Measurements from ENCODE around the gene CNOT3. TPM values are rescaled to one million over a fixed set of nuclear protein-coding genes. Genes with fewer than 3 reads are reported as not detected.

The CNOT3 gene
- total and polyA plus RNA-seq, 3 donors from 2014 or later: 79.3 to 94.3 (median 79.9) TPM

DNA sequence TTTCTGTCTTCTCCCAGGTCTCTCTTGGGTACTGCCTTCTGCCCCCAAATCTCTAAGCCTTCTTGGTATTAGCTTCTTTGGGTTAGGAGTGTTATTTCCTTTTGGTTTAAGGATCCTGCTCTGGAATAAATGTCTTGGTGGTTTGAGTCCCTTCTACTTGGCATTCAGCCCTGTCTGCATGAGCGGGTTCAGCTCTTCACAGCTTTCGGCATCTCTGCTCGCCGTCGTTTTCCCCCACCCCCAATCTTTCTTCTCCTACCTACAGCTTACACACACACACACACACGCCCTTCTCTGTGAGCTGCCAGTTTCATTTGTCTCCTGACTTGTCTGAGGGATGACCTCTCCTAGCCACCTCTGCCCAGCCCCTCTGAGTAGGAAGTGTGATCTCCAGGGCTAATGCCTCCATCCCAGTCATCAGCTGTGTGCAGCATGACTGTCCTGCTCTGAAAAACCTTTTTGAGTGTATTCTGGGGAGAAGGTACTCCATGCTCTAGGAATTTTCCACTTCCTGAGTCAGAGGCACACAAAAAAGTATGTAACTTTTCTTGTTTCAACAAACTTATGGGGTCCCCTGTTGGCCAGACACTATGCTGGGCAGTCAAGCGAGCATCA is 4.7 kb downstream of the CNOT3 start:
- no peak overlapping the region for H3K27ac ChIP-seq
- no peak overlapping the region for H3K4me3 ChIP-seq
- intact Hi-C loops (cut with DNase I; ENCODE audit: low total_unique reads): no loop called here
- WGBS, 2 donors: 86 to 90% methylated on average over 6 to 7 of the region's 7 CpGs
- H3K9me3 ChIP-seq: no peaks in the 10 kb centered on the region
- no peaks in the 10 kb centered on the region for H3K36me3 ChIP-seq (ENCODE audit: low read depth, missing control alignments)
- H3K4me1 ChIP-seq: peaks cover 12% of the 10 kb centered on the region
- DNase-seq: no peak
- TF ChIP-seq, protein P1, sequence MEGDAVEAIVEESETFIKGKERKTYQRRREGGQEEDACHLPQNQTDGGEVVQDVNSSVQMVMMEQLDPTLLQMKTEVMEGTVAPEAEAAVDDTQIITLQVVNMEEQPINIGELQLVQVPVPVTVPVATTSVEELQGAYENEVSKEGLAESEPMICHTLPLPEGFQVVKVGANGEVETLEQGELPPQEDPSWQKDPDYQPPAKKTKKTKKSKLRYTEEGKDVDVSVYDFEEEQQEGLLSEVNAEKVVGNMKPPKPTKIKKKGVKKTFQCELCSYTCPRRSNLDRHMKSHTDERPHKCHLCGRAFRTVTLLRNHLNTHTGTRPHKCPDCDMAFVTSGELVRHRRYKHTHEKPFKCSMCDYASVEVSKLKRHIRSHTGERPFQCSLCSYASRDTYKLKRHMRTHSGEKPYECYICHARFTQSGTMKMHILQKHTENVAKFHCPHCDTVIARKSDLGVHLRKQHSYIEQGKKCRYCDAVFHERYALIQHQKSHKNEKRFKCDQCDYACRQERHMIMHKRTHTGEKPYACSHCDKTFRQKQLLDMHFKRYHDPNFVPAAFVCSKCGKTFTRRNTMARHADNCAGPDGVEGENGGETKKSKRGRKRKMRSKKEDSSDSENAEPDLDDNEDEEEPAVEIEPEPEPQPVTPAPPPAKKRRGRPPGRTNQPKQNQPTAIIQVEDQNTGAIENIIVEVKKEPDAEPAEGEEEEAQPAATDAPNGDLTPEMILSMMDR (IDR thresholded peaks at IDR 0.05): no peak
- TF ChIP-seq POLR2A (IDR thresholded peaks at IDR 0.05): no peak
- no peaks in the 10 kb centered on the region for H3K27me3 ChIP-seq

DNA sequence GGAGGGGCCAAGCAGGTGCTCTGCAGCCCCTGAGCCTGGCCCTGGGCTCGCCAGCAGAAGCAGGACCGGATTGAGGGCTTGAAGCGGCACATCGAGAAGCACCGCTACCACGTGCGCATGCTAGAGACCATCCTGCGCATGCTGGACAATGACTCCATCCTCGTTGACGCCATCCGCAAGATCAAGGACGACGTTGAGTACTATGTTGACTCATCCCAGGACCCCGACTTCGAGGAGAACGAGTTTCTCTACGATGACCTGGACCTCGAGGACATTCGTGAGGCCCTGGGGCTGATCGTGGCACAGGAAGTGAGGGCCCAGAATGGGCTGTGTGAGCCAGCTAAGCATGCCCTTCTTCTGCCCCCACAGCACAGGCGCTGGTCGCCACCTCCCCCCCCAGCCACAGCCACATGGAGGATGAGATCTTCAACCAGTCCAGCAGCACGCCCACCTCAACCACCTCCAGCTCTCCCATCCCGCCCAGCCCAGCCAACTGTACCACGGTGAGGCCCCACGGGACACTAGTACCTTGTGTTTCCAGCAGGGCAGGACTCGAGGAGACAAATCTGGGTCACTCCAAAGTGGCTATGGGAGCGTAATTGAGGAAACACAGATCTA is 8.1 kb downstream of the CNOT3 start:
- Histone ChIP-seq H3K4me1 (no peaks in the 10 kb centered on the region), H3K9me3 (no peaks in the 10 kb centered on the region), H3K4me3 (no peak overlapping the region), H3K27me3 (no peaks in the 10 kb centered on the region), H3K36me3 (ENCODE audit: low read depth, missing control alignments) (no peaks in the 10 kb centered on the region), H3K27ac (no peak overlapping the region)
- TF ChIP-seq, protein P1 (IDR thresholded peaks at IDR 0.05): no peak
- TF ChIP-seq POLR2A (IDR thresholded peaks at IDR 0.05): no peak
- intact Hi-C loops (cut with DNase I; ENCODE audit: low total_unique reads): no loop called here
- DNase-seq: no peak
- WGBS, 2 donors: 89 to 92% methylated on average over 14 to 28 of the region's 28 CpGs

DNA sequence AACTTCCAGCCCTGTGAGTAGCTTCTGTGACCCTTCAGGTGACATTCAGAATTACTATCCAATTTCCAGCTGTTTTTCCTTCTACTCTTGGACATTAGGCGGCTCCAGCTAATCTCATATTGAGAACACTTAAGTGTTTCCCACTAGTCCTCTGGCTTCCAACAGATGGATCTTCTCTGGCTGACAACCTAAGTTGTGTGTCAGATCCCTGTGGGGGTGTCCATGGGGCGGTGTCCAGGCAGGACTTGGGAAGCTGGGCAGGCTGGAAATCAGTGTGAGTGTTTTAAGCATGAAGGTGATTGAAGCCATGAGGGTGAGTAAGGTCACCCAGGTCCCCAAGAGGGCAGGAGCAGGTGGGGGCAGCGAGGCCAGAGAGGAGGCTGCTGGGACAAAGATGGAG is 10.1 kb downstream of the CNOT3 start:
- H3K36me3 ChIP-seq (ENCODE audit: low read depth, missing control alignments): no peaks in the 10 kb centered on the region
- H3K27ac ChIP-seq: no peak overlapping the region
- no peaks in the 10 kb centered on the region for H3K27me3 ChIP-seq
- no peaks in the 10 kb centered on the region for H3K4me1 ChIP-seq
- H3K4me3 ChIP-seq: no peak overlapping the region
- 54 to 56% methylated on average over 2 to 3 of the region's 3 CpGs for WGBS, 2 donors
- no peak for TF ChIP-seq POLR2A (IDR thresholded peaks at IDR 0.05)
- TF ChIP-seq, protein P1 (IDR thresholded peaks at IDR 0.05): no peak
- no peak for DNase-seq
- no peaks in the 10 kb centered on the region for H3K9me3 ChIP-seq
- intact Hi-C loops (cut with DNase I; ENCODE audit: low total_unique reads): no loop called here

DNA sequence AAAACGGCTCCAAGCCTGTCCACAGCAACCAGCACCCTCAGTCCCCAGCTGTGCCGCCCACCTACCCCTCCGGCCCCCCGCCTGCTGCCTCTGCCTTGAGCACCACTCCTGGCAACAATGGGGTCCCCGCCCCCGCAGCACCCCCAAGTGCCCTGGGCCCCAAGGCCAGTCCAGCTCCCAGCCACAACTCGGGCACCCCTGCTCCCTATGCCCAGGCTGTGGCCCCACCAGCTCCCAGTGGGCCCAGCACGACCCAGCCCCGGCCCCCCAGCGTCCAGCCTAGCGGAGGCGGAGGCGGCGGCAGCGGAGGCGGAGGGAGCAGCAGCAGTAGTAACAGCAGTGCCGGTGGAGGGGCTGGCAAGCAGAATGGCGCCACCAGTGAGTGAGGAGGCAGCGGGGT is 10.6 kb downstream of the CNOT3 start:
- no peak for TF ChIP-seq POLR2A (IDR thresholded peaks at IDR 0.05)
- TF ChIP-seq, protein P1 (IDR thresholded peaks at IDR 0.05): no peak
- Histone ChIP-seq H3K27me3 (no peaks in the 10 kb centered on the region), H3K36me3 (ENCODE audit: low read depth, missing control alignments) (no peaks in the 10 kb centered on the region), H3K9me3 (no peaks in the 10 kb centered on the region), H3K27ac (no peak overlapping the region), H3K4me3 (no peak overlapping the region), H3K4me1 (no peaks in the 10 kb centered on the region)
- intact Hi-C loops (cut with DNase I; ENCODE audit: low total_unique reads): no loop called here
- DNase-seq: no peak
- WGBS, 2 donors: 69 to 87% methylated on average over 3 to 19 of the region's 19 CpGs
